SK-N-SH (cell line): ENCODE data around the gene HNRNPM.

Source experiments
- ELF1 ChIP-seq: IDR thresholded peaks from 2 replicates; pipeline ENCODE4 v1.4.0; 2012
- EP300 ChIP-seq, 2 experiments: IDR thresholded peaks; 2 replicates each; pipeline versions ENCODE4 v1.4.0 to v1.6.1; 2012; ENCODE audit warnings: borderline replicate concordance in 1 of 2, low read depth in 1 of 2, low read length in 1 of 2
- MXI1 ChIP-seq: IDR thresholded peaks from 2 replicates; pipeline ENCODE4 v1.6.1; 2012; ENCODE audit warnings: mild to moderate bottlenecking, low read depth, low read length, improper control_type of control experiment
- POLR2AphosphoS5 ChIP-seq: IDR thresholded peaks from 2 replicates; pipeline ENCODE4 v1.6.1; 2012; ENCODE audit warnings: low read depth, low read length
- RAD21 ChIP-seq: IDR thresholded peaks from 2 replicates; pipeline ENCODE4 v1.6.1; 2012; ENCODE audit warnings: mild to moderate bottlenecking, low read length
- RFX5 ChIP-seq: IDR thresholded peaks from 2 replicates; pipeline ENCODE4 v1.6.1; 2012; ENCODE audit warnings: mild to moderate bottlenecking, improper control_type of control experiment, low read length
- SMC3 ChIP-seq: IDR thresholded peaks from 2 replicates; pipeline ENCODE4 v1.6.1; 2012; ENCODE audit warnings: low read depth, low read length, improper control_type of control experiment
- TCF12 ChIP-seq: IDR thresholded peaks from 2 replicates; pipeline ENCODE4 v1.4.0; 2012
- TEAD4 ChIP-seq: IDR thresholded peaks from 2 replicates; pipeline ENCODE4 v1.4.0; 2012; ENCODE audit warnings: mild to moderate bottlenecking, borderline replicate concordance; ENCODE audit not compliant: insufficient read depth
- YY1 ChIP-seq: IDR thresholded peaks from 2 replicates; pipeline ENCODE4 v1.4.0; 2012; ENCODE audit warnings: low read depth, mild to moderate bottlenecking
- TF ChIP-seq, protein P1 (sequence below): fragments of 200-600 bp; sonication (generic); IDR thresholded peaks from 2 replicates; pipeline ENCODE4 v1.6.1; 2017; ENCODE audit warnings: antibody characterized with exemption, mild to moderate bottlenecking, moderate library complexity
- TF ChIP-seq, protein P2 (sequence below): IDR thresholded peaks from 2 replicates; pipeline ENCODE4 v1.4.0; 2012; ENCODE audit warnings: low read depth
- TF ChIP-seq, protein P3 (sequence below): IDR thresholded peaks from 2 replicates; pipeline ENCODE4 v1.6.1; 2012; ENCODE audit warnings: mild to moderate bottlenecking, low read depth, low read length, moderate library complexity
- TF ChIP-seq, protein P4 (sequence below): IDR thresholded peaks from 2 replicates; pipeline ENCODE4; 2012

DNA sequence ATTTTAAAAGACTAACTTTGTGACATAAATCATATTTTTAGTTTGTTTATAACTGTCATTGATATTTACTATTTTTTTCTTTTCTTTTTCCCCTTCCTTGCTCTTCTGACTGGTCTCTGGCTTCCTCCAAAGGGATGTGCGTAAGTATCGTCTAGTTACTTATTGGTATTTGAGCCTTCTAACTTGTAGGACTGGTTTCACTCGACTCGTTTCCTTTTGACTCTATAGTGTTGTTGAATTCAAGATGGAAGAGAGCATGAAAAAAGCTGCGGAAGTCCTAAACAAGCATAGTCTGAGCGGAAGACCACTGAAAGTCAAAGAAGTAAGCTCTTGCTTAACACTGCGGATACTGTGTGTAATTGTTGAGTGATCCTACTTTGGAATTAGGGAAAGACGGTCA lies 18.6 kb downstream of the HNRNPM start:
- TF ChIP-seq, protein P1, sequence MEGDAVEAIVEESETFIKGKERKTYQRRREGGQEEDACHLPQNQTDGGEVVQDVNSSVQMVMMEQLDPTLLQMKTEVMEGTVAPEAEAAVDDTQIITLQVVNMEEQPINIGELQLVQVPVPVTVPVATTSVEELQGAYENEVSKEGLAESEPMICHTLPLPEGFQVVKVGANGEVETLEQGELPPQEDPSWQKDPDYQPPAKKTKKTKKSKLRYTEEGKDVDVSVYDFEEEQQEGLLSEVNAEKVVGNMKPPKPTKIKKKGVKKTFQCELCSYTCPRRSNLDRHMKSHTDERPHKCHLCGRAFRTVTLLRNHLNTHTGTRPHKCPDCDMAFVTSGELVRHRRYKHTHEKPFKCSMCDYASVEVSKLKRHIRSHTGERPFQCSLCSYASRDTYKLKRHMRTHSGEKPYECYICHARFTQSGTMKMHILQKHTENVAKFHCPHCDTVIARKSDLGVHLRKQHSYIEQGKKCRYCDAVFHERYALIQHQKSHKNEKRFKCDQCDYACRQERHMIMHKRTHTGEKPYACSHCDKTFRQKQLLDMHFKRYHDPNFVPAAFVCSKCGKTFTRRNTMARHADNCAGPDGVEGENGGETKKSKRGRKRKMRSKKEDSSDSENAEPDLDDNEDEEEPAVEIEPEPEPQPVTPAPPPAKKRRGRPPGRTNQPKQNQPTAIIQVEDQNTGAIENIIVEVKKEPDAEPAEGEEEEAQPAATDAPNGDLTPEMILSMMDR, result no peak
- no peak for TF ChIP-seq EP300 (IDR thresholded peaks at IDR 0.05; ENCODE audit: borderline replicate concordance in 1 of 2, low read depth in 1 of 2, low read length in 1 of 2)
- TF ChIP-seq YY1, result no peak
- TF ChIP-seq ELF1, result no peak
- TF ChIP-seq MXI1, result no peak
- TF ChIP-seq, protein P2, sequence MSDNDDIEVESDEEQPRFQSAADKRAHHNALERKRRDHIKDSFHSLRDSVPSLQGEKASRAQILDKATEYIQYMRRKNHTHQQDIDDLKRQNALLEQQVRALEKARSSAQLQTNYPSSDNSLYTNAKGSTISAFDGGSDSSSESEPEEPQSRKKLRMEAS, result no peak
- no peak for TF ChIP-seq SMC3
- TF ChIP-seq, protein P3, sequence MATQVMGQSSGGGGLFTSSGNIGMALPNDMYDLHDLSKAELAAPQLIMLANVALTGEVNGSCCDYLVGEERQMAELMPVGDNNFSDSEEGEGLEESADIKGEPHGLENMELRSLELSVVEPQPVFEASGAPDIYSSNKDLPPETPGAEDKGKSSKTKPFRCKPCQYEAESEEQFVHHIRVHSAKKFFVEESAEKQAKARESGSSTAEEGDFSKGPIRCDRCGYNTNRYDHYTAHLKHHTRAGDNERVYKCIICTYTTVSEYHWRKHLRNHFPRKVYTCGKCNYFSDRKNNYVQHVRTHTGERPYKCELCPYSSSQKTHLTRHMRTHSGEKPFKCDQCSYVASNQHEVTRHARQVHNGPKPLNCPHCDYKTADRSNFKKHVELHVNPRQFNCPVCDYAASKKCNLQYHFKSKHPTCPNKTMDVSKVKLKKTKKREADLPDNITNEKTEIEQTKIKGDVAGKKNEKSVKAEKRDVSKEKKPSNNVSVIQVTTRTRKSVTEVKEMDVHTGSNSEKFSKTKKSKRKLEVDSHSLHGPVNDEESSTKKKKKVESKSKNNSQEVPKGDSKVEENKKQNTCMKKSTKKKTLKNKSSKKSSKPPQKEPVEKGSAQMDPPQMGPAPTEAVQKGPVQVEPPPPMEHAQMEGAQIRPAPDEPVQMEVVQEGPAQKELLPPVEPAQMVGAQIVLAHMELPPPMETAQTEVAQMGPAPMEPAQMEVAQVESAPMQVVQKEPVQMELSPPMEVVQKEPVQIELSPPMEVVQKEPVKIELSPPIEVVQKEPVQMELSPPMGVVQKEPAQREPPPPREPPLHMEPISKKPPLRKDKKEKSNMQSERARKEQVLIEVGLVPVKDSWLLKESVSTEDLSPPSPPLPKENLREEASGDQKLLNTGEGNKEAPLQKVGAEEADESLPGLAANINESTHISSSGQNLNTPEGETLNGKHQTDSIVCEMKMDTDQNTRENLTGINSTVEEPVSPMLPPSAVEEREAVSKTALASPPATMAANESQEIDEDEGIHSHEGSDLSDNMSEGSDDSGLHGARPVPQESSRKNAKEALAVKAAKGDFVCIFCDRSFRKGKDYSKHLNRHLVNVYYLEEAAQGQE, result no peak
- TF ChIP-seq RAD21, result no peak
- TF ChIP-seq TEAD4, result no peak
- TF ChIP-seq RFX5, result no peak
- TF ChIP-seq TCF12, result no peak
- TF ChIP-seq, protein P4, sequence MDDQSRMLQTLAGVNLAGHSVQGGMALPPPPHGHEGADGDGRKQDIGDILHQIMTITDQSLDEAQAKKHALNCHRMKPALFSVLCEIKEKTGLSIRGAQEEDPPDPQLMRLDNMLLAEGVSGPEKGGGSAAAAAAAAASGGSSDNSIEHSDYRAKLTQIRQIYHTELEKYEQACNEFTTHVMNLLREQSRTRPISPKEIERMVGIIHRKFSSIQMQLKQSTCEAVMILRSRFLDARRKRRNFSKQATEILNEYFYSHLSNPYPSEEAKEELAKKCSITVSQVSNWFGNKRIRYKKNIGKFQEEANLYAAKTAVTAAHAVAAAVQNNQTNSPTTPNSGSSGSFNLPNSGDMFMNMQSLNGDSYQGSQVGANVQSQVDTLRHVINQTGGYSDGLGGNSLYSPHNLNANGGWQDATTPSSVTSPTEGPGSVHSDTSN, result no peak
- no peak for TF ChIP-seq POLR2AphosphoS5
